Upper lobe of left lung (tissue), 4 donors: Measurements from ENCODE around the gene PIGS.

ENCODE experiments used
- CTCF ChIP-seq, 6 experiments: fragments of 450-650 bp in 4 of 6; fragments of 200-600 bp in 2 of 6; sonication (generic) in 2 of 6; IDR thresholded peaks; one replicate each; pipeline ENCODE4 v1.5.1; 2016 to 2019; ENCODE audit warnings: antibody characterized with exemption in 6 of 6
- EP300 ChIP-seq, 4 donors: sonication (generic); formaldehyde crosslinking; IDR thresholded peaks; one replicate each; pipeline ENCODE4 v1.5.1; 2017; ENCODE audit warnings: antibody characterized with exemption in 4 of 4, control low read depth in 2 of 4
- POLR2A ChIP-seq, 4 donors: fragments of 450-650 bp; IDR thresholded peaks; one replicate each; pipeline ENCODE4 v1.5.1; 2016 to 2017; ENCODE audit warnings: antibody characterized with exemption in 4 of 4, mild to moderate bottlenecking in 2 of 4

DNA sequence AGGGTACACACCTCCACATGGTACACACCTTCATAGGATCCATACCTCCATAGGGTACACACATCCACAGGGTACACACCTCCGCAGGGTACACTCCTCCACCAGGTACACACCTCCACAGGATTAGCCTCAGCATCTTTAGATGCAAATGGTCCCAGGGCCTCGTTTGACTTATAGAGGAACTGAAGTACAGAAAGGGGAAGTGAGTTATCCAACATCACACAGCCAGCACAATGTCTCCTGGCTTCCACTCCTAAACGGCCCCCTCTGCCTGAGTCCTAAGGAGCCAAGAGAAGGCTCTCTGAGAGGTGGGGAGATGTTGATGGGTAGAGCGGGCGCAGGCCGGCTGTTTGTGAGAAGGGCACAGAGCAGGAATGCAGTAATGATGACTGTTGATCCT is 53.2 kb downstream of the PIGS start:
- TF ChIP-seq POLR2A (IDR thresholded peaks at IDR 0.05) (no peak), CTCF (IDR thresholded peaks at IDR 0.05) (no peak), EP300 (IDR thresholded peaks at IDR 0.05) (no peak)
